HT-29 (cell line): Measurements from ENCODE around the gene CERCAM. TPM values are rescaled to one million over a fixed set of nuclear protein-coding genes. Genes with fewer than 3 reads are reported as not detected.
"Not testable (repeated sequence)": the region's sequence is repeated elsewhere in the genome, so short reads cannot be mapped to it uniquely, and the experiment has no call there.

Source experiments
- DNase-seq: peaks from one replicate; pipeline ENCODE4 v3.0.0-alpha.2; 2015; ENCODE audit warnings: low spot score
- total RNA-seq: library from RNA; depleted of rRNA; stranded (reverse); fragments of >200 nt; shearing (Covaris generic); gene quantifications from 2 replicates; pipeline ENCODE4 v1.2.3, GENCODE V29; 2014

The CERCAM gene
- total RNA-seq, 1 experiment from 2014 or later = 0.25 TPM

DNA sequence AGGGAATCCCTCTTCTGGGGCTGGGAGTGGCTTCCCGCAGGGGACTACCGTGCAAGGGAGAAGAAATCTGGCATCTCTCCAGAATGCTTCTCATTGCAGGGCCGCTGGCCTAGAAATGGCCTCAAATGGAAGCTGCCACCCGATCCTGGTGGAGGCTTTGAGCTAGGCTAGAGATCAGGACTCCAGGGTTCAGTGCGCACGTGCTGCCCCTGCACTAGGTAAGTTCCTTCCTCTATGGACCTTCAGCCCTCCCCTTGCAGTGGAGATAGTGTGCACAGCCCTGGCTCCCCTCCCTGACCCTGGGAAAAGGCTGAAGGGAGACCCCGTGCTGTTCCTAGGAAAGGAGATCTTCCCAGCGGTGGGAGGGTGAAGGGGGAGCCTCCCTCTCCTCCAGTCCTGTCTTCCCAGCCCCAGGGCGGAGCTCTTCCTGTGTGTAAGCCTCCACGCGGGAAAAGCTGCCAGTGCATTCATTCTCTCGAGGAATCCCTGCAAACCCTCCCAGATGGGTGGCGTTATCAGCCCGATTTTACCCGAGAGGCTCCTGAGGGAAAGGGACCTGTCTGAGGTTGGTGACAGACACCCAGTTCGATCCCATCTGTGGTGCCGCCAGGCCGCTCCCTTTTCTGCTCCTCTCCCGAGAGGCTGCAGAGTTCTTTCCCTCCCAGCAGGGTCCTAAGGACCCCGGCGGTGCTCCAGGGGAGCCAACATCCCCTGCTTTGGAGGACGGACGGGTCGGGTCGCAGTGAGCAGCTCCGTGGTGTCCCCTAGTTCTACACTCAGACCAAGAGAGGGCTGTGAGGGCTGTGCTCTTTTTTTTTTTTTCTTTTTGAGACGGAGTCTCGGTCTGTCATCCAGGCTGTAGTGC lies 1.4 kb upstream of the CERCAM start:
- DNase-seq = no peak

DNA sequence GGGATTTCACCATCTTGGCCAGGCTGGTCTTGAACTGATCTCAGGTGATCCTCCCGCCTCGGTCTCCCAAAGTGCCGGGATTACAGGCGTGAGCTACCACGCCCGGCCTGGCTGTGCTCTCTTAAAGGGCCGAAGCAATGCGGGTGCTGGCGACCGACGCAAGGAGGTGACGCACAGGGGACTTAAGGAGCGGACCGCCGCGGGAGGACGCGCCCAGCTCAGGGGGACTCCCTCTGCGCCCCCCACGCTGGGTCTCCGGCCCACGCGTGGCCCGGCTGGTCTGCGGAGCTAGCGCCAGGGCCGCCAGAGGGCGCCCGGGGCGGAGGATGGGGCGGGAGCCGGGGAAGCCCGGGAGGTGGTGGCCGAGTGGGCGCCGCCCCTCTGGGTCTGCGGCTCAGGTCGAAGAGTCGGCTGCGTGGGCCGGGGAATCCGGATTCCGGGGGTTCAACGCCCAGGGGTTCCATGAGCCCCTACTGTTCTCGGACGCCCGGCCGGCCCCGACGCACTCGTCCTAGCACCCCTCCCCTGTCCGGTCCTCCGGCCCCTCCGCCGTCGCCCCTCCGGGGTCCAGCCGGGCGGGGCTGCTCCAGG lies 502 bp upstream of the CERCAM start:
- DNase-seq = peak; percentile 65

DNA sequence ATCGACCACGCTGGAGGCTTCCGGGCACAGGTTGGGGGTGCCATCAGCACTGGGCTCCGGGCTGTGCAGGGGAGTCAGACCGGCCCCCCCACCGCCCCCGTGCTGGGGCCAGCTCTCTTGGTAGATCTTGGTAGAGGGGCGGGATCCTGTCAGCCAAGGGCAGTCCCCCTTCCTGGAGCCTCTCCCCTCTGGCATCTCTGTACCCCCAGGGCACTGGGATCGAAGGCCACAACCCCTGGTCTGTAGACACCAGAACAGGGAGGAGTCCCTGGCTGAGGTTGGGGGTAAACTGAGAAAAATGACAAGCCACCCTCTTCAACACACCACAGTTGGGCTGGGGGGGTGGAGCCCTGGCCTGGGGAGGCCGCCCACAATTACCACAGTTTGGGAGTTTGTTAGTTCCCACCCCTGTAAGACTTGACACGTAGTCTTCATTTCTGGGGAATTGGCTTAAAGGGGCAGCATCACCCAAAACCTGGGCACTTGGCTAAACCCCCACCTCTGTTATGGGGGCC lies 882 bp downstream of the CERCAM start:
- no peak for DNase-seq

DNA sequence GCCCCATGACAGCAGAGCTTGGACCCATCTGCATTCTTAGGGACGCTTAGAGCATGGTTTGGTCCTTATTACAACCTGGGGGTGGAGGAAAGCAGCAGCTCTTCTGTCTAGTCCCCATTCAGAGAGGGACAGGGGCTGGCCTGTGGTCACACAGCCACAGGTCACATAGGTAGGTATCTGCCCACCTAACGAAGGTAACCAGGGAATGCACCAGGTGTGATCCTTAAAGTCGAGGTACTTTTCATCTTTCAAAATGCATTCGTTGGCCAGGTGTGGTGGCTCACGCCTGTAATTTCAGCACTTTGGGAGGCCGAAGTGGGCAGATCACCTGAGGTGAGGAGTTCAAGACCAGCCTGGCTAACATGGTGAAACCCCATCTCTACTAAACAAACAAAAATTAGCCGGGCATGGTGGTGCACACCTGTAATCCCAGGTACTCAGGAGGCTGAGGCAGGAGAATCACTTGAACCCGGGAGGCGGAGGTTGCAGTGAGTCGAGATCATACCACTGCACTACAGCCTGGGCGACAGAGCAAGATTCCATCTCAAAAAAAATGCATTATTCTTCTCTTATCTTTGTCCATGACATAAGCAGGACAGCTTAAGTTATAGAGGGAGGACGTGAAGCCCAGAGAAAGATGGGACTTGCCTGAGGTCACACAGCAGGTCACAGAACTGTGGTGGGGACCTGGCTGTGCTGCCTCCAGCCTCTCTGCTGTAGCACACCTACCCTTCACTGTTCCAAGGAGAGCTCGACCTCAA lies 1.5 kb downstream of the CERCAM start:
- DNase-seq = not testable (repeated sequence)

DNA sequence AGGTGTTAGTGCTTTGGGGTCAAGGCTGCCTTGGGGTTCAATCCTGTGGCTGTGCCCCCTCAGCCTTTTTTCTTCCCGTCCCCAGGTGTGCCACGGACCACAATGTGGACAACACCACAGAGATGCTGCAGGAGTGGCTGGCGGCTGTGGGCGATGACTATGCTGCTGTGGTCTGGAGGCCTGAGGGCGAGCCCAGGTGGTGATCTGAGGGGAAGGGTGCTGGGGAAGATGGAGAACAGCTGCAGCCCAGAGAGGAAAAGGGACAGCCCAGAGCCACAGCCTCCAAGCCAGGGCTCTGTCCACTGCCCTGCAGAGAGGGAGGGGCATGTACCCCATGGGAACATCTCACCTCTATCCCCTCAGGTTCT lies 2.1 kb downstream of the CERCAM start:
- DNase-seq = no peak

DNA sequence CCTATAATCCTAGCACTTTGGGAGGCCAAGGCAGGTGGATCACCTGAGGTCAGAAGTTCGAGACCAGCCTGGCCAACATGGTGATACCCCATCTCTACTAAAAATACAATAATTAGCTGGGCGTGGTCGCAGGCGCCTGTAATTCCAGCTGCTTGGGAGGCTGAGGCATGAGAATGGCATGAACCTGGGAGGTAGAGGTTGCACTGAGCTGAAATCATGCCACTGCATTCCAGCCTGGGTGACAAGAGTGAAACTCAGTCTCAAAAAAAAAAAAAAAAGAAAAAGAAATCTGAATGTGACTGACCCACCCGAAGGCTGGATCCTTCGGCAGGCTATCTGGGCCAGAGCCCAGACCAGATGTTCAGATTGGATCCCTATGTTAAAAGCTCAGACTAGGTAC lies 2.7 kb downstream of the CERCAM start:
- not testable (repeated sequence) for DNase-seq

DNA sequence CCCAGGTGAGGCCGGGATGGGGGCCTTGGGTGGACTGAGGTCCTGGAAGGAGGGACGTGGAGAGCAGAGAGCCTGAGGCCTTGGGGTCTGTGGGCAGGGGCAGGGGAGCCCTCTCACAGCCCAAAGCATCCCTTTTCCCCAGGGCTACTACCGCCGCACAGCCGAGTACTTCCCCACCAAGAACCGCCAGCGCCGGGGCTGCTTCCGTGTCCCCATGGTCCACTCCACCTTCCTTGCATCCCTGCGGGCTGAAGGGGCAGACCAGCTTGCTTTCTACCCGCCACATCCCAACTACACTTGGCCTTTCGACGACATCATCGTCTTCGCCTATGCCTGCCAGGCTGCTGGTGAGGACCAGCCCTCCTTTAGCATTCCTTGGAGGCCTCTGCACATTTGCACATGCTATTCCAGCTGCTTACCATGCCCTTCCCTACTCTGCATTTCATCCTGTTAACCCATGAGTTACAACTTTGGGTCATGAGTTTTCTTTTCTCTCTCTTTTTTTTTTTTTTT lies 3.7 kb downstream of the CERCAM start:
- no peak for DNase-seq

DNA sequence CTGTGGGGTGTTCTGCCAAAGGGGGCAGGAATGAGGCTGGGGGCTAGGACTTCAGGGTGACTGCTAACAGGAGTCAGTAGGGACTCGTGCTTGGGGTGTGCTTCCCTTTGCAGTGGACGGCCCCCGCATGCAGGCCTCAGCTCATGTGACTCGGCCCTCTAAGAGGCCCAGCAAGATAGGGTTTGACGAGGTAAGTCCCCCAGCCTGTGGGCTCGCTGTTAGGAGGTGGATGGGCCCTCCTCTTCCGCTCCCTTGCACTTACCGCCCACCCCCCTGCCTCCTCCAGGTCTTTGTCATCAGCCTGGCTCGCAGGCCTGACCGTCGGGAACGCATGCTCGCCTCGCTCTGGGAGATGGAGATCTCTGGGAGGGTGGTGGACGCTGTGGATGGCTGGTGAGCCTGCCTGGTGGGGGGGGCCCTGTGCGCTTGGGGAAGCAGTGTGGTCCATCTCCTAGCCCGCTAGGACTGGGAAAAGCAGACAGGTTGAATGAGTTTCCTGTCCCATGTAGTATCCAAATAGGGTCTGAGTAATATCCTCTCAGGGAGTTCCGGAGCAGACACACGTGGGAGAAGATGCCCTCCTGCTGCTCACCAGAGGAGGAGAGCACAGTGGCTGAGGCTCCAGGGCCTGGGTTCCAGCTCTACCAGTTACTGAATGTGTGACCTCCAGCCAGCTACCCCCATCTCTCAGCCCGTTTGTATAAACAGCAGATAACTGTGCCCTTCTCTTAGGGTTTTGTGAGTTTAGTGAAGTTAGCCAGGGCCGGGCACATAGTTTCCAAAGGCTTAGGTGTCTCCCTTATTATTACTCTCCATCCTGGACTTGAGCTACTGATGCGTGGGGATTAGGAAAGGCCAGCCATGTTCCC lies 8.2 kb downstream of the CERCAM start:
- DNase-seq = no peak

DNA sequence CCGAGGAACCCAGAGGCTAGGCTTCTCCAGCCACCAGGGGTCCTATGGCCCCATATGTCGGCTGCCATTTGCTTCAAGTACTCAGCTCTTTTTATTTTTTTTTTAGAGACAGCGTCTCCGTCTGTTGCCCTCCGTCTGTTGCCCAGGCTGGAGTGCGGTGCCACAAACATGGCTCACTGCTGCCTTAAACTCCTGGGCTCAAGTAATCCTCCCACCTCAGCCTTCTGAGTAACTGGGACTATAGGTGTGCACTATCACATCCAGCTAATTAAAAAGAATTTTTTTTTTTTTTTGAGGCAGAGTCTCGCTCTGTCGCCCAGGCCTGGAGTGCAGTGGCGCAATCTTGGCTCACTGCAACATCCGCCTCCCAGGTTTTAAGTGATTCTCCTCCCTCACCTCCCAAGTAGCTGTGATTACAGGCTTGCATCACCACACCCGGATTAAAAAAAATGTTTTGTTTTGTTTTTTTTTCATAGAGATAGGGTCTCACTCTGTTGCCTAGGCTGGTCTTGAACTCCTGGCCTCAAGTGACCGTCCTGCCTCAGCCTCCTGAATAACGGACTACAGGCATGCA lies 8.9 kb downstream of the CERCAM start:
- DNase-seq = no peak

DNA sequence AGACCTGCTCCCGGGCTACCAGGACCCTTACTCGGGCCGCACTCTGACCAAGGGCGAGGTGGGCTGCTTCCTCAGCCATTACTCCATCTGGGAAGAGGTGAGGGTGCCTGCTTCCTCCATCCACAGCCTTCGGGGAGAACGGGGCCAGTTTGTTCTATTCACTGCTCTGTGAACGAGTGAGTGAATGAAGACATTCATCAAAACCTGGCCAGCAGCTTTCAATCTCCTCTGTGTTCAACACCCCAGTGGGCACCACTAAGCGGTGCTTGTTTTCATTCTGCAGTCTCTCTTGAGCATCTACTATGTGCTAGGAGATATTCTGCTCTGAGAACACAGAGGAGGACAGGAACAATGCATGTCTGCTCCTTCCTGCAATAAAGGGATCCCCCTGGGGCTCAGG lies 10.6 kb downstream of the CERCAM start:
- no peak for DNase-seq

DNA sequence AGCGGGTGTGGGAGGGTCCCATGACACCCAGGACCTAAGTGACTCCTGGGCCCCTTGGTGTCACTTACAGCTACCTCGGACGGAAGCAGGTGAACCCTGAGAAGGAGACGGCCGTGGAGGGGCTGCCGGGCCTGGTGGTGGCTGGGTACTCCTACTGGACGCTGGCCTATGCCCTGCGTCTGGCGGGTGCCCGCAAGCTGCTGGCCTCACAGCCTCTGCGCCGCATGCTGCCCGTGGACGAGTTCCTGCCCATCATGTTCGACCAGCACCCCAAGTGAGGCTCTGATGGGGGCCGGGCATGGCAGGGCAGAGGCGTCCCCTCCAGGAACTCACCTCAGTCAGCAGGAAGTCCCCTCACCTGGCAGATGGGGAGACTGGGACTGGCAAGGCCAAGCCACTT lies 13.7 kb downstream of the CERCAM start:
- DNase-seq = no peak

DNA sequence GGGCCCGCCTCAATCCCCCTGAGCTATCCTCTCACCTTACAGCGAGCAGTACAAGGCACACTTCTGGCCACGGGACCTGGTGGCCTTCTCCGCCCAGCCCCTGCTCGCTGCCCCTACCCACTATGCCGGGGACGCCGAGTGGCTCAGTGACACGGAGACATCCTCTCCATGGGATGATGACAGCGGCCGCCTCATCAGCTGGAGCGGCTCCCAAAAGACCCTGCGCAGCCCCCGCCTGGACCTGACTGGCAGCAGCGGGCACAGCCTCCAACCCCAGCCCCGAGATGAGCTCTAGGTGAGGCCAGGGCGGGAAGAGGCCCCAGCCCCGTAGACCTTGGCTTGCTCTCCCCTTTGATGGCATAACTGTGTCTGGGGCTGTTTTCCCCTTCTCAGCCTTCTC lies 15.0 kb downstream of the CERCAM start:
- no peak for DNase-seq

DNA sequence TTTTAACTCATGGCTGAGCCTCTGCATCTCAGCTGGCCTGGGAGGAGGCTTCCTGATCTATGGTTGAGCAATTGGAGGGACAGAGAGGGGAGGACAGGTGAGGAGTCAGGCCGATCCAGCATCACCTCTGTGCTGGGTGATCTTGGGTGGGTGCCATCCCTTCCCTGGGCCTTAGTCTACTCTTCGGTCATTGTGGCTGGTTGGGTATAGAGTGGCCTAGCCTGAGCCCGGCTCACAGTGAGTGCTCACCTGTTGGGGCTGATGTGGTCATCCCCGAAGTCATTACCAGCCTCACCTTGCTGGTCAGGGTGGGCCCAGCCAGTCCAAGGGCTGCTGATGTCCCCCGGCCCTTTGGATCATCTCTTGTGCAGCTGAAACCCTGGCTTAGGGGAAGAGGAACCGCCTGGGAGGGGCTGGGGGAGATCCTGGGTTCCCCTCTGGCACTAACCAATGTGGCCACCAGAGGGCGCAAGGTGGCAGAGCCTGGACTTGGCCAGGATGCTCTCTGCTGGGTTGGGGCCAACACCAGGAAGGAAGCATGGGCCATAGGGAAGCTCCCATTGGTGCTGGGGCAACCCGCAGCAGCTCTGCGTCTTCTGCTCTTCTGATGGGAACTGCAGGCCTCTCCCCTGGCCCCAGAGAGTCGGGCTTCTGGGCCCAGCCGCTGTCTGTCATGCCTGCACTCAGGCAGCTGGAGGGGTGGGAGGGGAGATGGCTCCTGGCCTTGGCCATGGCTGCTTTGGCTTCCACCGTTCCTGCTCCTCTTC lies 17.9 kb downstream of the CERCAM start:
- peak; percentile 89 for DNase-seq

DNA sequence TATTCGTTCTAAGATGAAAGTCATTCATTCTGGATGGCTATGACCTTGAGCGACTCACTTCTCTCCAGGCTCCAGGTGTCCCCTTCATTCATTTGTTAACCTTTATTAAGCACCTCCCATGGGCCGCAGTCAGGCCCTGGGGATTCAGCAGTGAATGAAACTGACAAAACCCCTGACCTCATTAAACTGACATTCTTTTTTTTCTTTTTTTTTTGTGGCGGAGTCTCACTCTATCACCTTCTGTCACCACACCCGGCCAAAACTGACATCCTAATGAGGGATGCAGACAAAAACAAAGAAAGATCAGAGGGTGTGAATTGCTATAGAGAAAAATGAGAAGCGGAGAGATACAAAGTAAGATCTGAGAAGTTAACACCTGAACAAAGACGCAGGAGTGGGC lies 18.6 kb downstream of the CERCAM start:
- no peak for DNase-seq

DNA sequence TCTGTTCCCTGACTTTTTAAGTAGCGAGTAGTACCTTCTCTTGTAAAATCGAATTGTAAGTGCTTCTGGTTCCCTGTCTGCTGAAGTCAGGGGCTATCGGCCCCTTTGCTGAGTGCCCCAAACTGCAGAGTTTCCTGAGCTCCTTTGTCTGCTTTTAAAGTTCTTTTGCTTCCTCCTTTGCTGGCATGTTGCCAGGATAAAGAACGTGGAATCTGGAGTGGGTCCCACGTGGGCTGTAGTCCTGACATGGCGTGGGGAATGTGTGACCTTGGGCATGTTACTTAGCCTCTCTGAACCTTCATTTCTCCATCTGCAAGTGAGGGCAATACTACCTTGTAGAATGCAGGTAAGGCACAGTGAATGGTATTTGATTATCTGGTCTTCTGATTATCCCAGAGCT lies 21.5 kb downstream of the CERCAM start:
- no peak for DNase-seq

DNA sequence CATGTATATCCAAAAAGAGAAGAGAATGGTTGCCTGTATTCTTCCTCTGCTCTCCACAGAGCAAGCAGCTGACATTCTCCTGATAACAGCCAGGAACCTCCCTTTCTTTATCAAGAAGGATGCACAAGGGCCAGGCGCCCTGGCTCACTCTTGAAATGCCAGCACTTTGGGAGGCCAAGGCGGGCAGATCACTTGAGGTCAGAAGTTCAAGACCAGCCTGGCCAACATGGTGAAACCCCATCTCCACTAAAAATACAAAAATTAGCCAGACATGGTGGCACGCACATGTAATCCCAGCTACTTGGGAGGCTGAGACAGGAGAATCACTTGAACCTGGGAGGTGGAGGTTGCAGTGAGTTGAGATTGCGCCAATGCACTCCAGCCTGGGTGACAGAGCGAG lies 25.8 kb downstream of the CERCAM start:
- DNase-seq = not testable (repeated sequence)

DNA sequence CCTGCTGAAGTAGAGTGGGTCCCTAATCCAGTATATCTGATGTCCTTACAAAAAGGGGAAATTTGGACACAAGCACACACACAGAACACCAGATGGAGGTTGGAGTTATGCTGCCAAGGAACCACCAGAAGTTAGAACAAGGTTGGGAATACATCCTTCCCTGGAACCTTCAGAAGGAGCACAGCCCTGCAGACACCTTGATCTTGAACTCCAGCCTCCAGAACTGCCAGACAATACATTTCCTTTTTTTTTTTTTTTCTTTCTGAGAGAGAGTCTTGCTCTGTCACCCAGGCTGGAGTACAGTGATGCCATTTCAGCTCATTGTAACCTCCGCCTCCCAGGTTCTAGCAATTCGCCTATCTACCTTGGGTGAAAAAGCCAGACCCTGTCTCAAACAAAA lies 28.1 kb downstream of the CERCAM start:
- DNase-seq = no peak

DNA sequence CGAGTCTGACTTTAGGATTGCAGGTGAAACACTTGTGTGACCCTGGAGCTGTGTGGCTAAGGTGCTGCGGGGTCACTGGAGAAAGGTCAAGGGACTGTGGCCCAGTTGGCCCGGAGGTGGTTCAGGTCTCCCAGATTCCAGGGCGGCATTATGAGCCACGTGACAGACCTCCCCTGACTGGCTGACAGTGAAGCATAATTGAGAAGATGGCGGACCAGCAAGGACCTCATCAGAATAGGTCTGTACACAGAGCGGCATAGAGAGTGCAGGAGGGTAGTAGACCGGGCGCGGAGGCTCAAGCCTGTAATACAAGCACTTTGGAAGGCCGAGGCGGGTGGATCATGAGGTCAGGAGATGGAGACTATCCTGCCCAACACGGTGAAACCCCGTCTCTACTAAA lies 34.3 kb downstream of the CERCAM start:
- DNase-seq = no peak

DNA sequence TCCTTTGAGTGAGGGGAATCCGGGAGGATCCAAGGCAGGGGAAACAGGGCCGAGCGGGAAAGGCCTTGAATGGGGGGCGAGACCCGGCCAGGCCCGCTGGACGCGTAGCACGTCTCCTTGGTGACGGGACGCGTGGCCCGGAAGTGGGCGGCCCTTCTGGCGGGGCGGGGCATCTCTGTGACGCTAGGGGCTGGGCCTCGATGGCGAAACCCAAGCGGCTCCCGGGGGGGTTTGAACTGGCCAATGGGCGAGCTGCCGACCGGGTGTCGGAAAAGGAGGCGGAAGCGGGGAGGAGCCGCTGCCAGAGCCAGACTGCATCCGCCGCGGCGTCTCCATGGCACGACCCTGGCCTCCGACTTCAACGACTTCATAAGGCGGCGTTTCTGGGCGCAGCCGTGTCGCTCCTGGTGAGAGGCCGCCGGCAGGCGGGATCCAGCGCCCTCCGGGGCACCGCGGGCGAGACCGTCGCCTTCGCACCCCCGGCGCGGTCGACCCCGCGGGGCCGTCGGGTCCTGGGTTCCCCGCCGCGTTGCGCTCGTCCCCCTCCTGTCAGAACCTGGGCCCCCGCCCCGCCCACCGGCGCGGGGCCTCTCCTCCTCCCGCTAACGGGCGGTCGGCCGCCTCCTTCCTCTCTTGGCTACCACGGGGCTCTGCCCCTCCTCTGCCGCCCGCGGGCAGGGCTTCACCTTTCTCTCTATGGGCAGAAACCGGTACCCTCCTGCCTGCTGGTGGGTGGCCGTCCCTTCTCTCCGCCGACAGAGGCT lies 35.4 kb downstream of the CERCAM start, which contains the start of gene ODF2:
Gene ODF2, plus strand, starts transcription at position 158 of the 764 bp plus-strand sequence. Its CDS starts 86 bp downstream, at position 244.
- peak; percentile 97 for DNase-seq
